Panc1 (cell line): ENCODE data around the gene CITED4. TPM values are rescaled to one million over a fixed set of nuclear protein-coding genes. Genes with fewer than 3 reads are reported as not detected.

ENCODE experiments used
- ATAC-seq: fragments of 200-7000 bp; cut with Tn5 transposase; 2 replicates; pipeline ENCODE4 v1.9.1; 2020; ENCODE audit warnings: mild to moderate bottlenecking, moderate library complexity
- BruUV-seq: library from RNA; stranded (reverse); fragments of 400-500 nt; replicated peaks from 2 replicates; lab custom pipeline; 2021; lab: Mats Ljungman, UMichigan
- CTCF ChIA-PET: fragments of 300-600 bp; sonication (Branson Sonifier 250); formaldehyde crosslinking; loops from one replicate; lab custom pipeline; 2022; ENCODE audit warnings: antibody characterized with exemption; lab: Charles Lee
- POLR2A ChIA-PET: fragments of 300-600 bp; sonication (Branson Sonifier 250); formaldehyde crosslinking; loops from one replicate; lab custom pipeline; 2022; ENCODE audit warnings: antibody characterized with exemption; lab: Charles Lee
- DNase-seq: peaks from one replicate; pipeline ENCODE4 v3.0.0-alpha.2; 2010; ENCODE audit warnings: low read depth, low spot score
- H3K27ac ChIP-seq: 2 replicates; pipeline ENCODE4 v1.5.1; 2011; ENCODE audit warnings: mild to moderate bottlenecking, low read length, inconsistent platforms
- H3K27me3 ChIP-seq: fragments of 200-500 bp; sonication (Bioruptor generic); 2 replicates; pipeline ENCODE4 v1.6.0; 2014; ENCODE audit warnings: low read length, inconsistent platforms; ENCODE audit not compliant: control insufficient read depth, insufficient read depth
- H3K36me3 ChIP-seq: fragments of 200-500 bp; sonication (Bioruptor generic); 2 replicates; pipeline ENCODE4 v1.5.1; 2014; ENCODE audit warnings: inconsistent platforms, mild to moderate bottlenecking, low read length, moderate library complexity; ENCODE audit not compliant: control insufficient read depth, insufficient read depth
- H3K4me1 ChIP-seq: 2 replicates; pipeline ENCODE4 v1.5.1; 2011; ENCODE audit warnings: inconsistent platforms, mild to moderate bottlenecking, low read length, moderate library complexity; ENCODE audit not compliant: control insufficient read depth, insufficient read depth
- H3K4me3 ChIP-seq, 2 experiments: 2 replicates each; pipeline ENCODE4 v1.5.1; 2011 to 2012; ENCODE audit warnings: low read depth in 2 of 2, low read length in 2 of 2, mild to moderate bottlenecking in 2 of 2, inconsistent platforms in 1 of 2, moderate library complexity in 1 of 2
- H3K9me3 ChIP-seq: fragments of 200-500 bp; sonication (Bioruptor generic); 2 replicates; pipeline ENCODE4 v1.5.1; 2014; ENCODE audit warnings: low read depth, mild to moderate bottlenecking, inconsistent platforms, low read length, moderate library complexity; ENCODE audit not compliant: control insufficient read depth, insufficient read depth
- POLR2AphosphoS5 ChIP-seq: IDR thresholded peaks from 2 replicates; pipeline ENCODE4 v1.6.1; 2012; ENCODE audit warnings: mild to moderate bottlenecking, low read depth, low read length, moderate library complexity
- SIN3A ChIP-seq: IDR thresholded peaks from 2 replicates; pipeline ENCODE4 v1.6.1; 2012; ENCODE audit warnings: low read depth, mild to moderate bottlenecking, low read length, moderate library complexity, borderline replicate concordance; ENCODE audit not compliant: insufficient read depth
- TCF7L2 ChIP-seq: IDR thresholded peaks from 2 replicates; pipeline ENCODE4 v1.6.1; 2011; ENCODE audit warnings: mild to moderate bottlenecking, low read depth, low read length, inconsistent platforms
- in situ Hi-C: cut with HindIII; loops from 2 replicates; pipeline ENCODE4 v1.10.0; 2016; ENCODE audit warnings: low sequenced_read_pairs, low pct_unique_long_range_greater_than_20kb
- intact Hi-C: fragments of 100-400 bp; cut with micrococcal nuclease; formaldehyde crosslinking; loops from one replicate; pipeline ENCODE4 v1.10.0; 2022; ENCODE audit not compliant: unreplicated experiment
- total RNA-seq: library from RNA; stranded (reverse); gene quantifications from one replicate; pipeline ENCODE4 v1.2.1, GENCODE V29; 2021; ENCODE audit not compliant: unreplicated experiment
- TF ChIP-seq, protein P1 (sequence below), 2 experiments: IDR thresholded peaks; 2 replicates each; pipeline ENCODE4 v1.6.1; 2011 to 2012; ENCODE audit warnings: low read depth in 2 of 2, control low read depth in 1 of 2, low read length in 1 of 2, mild to moderate bottlenecking in 1 of 2, moderate library complexity in 1 of 2; ENCODE audit not compliant: insufficient read depth in 1 of 2
- TF ChIP-seq, protein P2 (sequence below): fragments of 450-650 bp; IDR thresholded peaks from 2 replicates; pipeline ENCODE4 v1.5.1; 2017; ENCODE audit warnings: mild to moderate bottlenecking

CITED4 gene
- total RNA-seq, 1 experiment from 2014 or later = 145 TPM

- no TSS peak for BruUV-seq
- TF ChIP-seq, protein P1, sequence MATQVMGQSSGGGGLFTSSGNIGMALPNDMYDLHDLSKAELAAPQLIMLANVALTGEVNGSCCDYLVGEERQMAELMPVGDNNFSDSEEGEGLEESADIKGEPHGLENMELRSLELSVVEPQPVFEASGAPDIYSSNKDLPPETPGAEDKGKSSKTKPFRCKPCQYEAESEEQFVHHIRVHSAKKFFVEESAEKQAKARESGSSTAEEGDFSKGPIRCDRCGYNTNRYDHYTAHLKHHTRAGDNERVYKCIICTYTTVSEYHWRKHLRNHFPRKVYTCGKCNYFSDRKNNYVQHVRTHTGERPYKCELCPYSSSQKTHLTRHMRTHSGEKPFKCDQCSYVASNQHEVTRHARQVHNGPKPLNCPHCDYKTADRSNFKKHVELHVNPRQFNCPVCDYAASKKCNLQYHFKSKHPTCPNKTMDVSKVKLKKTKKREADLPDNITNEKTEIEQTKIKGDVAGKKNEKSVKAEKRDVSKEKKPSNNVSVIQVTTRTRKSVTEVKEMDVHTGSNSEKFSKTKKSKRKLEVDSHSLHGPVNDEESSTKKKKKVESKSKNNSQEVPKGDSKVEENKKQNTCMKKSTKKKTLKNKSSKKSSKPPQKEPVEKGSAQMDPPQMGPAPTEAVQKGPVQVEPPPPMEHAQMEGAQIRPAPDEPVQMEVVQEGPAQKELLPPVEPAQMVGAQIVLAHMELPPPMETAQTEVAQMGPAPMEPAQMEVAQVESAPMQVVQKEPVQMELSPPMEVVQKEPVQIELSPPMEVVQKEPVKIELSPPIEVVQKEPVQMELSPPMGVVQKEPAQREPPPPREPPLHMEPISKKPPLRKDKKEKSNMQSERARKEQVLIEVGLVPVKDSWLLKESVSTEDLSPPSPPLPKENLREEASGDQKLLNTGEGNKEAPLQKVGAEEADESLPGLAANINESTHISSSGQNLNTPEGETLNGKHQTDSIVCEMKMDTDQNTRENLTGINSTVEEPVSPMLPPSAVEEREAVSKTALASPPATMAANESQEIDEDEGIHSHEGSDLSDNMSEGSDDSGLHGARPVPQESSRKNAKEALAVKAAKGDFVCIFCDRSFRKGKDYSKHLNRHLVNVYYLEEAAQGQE (IDR thresholded peaks at IDR 0.05; ENCODE audit: insufficient read depth in 1 of 2, low read depth in 2 of 2, low read length in 1 of 2) = no peak
- TF ChIP-seq, protein P2, sequence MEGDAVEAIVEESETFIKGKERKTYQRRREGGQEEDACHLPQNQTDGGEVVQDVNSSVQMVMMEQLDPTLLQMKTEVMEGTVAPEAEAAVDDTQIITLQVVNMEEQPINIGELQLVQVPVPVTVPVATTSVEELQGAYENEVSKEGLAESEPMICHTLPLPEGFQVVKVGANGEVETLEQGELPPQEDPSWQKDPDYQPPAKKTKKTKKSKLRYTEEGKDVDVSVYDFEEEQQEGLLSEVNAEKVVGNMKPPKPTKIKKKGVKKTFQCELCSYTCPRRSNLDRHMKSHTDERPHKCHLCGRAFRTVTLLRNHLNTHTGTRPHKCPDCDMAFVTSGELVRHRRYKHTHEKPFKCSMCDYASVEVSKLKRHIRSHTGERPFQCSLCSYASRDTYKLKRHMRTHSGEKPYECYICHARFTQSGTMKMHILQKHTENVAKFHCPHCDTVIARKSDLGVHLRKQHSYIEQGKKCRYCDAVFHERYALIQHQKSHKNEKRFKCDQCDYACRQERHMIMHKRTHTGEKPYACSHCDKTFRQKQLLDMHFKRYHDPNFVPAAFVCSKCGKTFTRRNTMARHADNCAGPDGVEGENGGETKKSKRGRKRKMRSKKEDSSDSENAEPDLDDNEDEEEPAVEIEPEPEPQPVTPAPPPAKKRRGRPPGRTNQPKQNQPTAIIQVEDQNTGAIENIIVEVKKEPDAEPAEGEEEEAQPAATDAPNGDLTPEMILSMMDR = no peak
- TF ChIP-seq SIN3A (no peak), TCF7L2 (no peak), POLR2AphosphoS5 (no peak)
These were observed 18.1 kb downstream of the CITED4 start for GRCh38 chr1:40844079-40844478.

DNA sequence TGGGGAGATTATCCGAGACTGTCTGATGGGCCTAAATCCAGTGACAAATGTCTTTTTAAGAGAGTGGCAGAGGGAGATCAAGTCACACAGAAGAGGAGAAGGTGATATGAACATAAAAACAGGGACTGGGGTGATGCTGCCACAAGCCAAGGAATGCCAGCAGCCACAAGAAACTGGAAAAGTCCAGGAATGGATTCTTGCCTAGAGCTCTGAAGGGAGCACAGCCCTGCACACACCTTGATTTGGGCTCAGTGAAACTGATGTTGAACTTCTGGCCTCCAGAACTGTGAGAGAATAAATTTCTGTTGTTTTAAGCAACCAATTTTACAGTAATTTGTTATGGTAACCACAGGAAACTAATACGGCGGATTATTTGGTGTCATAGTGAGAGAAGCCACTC lies 19.5 kb downstream of the CITED4 start:
- no peak for ATAC-seq

More at GRCh38 chr1:40844079-40844478, 18.1 kb downstream of the CITED4 start:
- Histone ChIP-seq H3K9me3 (no peaks in the 10 kb centered on the region), H3K4me1 (no peaks in the 10 kb centered on the region), H3K36me3 (no peaks in the 10 kb centered on the region), H3K27ac (no peak overlapping the region), H3K27me3 (no peaks in the 10 kb centered on the region), H3K4me3 (no peak overlapping the region)
- ATAC-seq = no peak
- no peak for DNase-seq
- intact Hi-C loops = no loop called here
- ChIA-PET CTCF (no interaction called here), POLR2A (no interaction called here)
- in situ Hi-C loops = no loop called here

More for the DNA sequence above, 19.5 kb downstream of the CITED4 start:
- CTCF ChIA-PET = no interaction called here
- H3K4me1 ChIP-seq = no peaks in the 10 kb centered on the region
- no peak overlapping the region for H3K27ac ChIP-seq
- H3K9me3 ChIP-seq = no peaks in the 10 kb centered on the region
- H3K4me3 ChIP-seq = no peak overlapping the region
- no peak for DNase-seq
- TF ChIP-seq, protein P1 (IDR thresholded peaks at IDR 0.05; ENCODE audit: insufficient read depth in 1 of 2, low read depth in 2 of 2, low read length in 1 of 2) = no peak
- no peak for TF ChIP-seq TCF7L2
- TF ChIP-seq, protein P2 = no peak
- TF ChIP-seq POLR2AphosphoS5 = no peak
- POLR2A ChIA-PET = no interaction called here
- no peaks in the 10 kb centered on the region for H3K36me3 ChIP-seq
- BruUV-seq = no TSS peak
- in situ Hi-C loops = no loop called here
- intact Hi-C loops = no loop called here
- H3K27me3 ChIP-seq = no peaks in the 10 kb centered on the region
